Gastrocnemius medialis (tissue), 4 donors: ENCODE results near the gene MND1.

Experiments
- POLR2A ChIP-seq, 2 donors: fragments of 450-650 bp; IDR thresholded peaks; one replicate each; pipeline ENCODE4 v1.6.1; 2017; ENCODE audit warnings: antibody characterized with exemption in 2 of 2, mild to moderate bottlenecking in 2 of 2, moderate library complexity in 2 of 2
- TF ChIP-seq, protein P1 (sequence below), 5 experiments: fragments of 450-650 bp in 3 of 5; fragments of 200-600 bp in 2 of 5; sonication (generic) in 2 of 5; IDR thresholded peaks in 4 of 5; conservative IDR thresholded peaks in 1 of 5; 1 replicate in 4 of 5; 2 replicates in 1 of 5; pipeline ENCODE4 v1.5.1; 2016 to 2019; ENCODE audit warnings: antibody characterized with exemption in 5 of 5, mild to moderate bottlenecking in 3 of 5, moderate library complexity in 3 of 5

DNA sequence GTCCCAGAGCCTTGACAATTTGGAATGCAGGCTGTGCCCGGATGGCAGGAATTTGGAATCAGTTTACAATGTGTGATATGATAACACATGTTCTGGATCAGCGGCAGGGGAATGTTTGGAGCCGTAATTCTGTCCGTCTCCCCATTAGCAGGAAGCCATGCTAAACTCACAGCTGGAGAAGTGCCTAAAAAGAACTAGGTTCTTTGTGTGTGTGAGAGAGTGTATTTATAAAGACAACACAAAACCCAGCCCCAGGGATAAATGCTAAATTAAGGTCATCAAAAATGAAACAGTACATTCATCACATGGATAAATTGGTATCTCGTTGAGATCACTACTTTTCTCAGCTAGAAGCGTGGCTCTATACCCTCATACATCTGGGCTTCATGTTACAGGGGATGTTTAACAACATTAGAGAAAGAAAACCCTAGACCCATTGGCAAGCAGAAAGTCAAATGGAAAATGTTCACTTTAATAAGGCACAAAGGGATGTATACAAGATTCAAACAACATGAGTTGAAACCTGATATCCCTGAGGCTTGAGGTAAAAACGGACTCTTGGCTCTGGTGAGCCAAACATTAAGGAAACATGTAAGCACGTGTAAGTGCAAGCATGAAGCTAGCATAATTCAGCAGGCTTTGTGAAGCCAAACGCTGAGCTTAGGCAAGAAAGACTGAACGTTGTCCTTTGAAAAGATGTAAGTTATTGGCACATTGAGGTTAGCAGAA, 103.7 kb downstream of the MND1 start:
- TF ChIP-seq, protein P1, sequence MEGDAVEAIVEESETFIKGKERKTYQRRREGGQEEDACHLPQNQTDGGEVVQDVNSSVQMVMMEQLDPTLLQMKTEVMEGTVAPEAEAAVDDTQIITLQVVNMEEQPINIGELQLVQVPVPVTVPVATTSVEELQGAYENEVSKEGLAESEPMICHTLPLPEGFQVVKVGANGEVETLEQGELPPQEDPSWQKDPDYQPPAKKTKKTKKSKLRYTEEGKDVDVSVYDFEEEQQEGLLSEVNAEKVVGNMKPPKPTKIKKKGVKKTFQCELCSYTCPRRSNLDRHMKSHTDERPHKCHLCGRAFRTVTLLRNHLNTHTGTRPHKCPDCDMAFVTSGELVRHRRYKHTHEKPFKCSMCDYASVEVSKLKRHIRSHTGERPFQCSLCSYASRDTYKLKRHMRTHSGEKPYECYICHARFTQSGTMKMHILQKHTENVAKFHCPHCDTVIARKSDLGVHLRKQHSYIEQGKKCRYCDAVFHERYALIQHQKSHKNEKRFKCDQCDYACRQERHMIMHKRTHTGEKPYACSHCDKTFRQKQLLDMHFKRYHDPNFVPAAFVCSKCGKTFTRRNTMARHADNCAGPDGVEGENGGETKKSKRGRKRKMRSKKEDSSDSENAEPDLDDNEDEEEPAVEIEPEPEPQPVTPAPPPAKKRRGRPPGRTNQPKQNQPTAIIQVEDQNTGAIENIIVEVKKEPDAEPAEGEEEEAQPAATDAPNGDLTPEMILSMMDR (IDR thresholded peaks at IDR 0.05 in 4 of 5, conservative IDR thresholded peaks at IDR 0.05 in 1 of 5), result no peak
- no peak for TF ChIP-seq POLR2A (IDR thresholded peaks at IDR 0.05)
